ENCODE results near the gene VSIR.

The VSIR gene

GRCh38 chr10:71713135-71714030, 59.9 kb downstream of the VSIR start:
- DNase-seq (ENCODE audit: low read depth in 2 of 2): no peak

GRCh38 chr10:71712572-71713134, 60.7 kb downstream of the VSIR start:
- no peak for DNase-seq (ENCODE audit: low read depth in 2 of 2)

GRCh38 chr10:71712170-71712569, 61.1 kb downstream of the VSIR start:
- DNase-seq (ENCODE audit: low read depth in 2 of 2): no peak

GRCh38 chr10:71711052-71711623, 62.2 kb downstream of the VSIR start:
- DNase-seq (ENCODE audit: low read depth in 2 of 2): no peak

GRCh38 chr10:71710519-71710918, 62.8 kb downstream of the VSIR start:
- no peak for DNase-seq (ENCODE audit: low read depth in 2 of 2)

- DNase-seq (ENCODE audit: low read depth in 2 of 2): no peak
These were observed 64.1 kb downstream of the VSIR start for GRCh38 chr10:71708897-71709882.

GRCh38 chr10:71708301-71708703, 65.0 kb downstream of the VSIR start:
- peak in 1 of 2 donors; percentile 59 for DNase-seq (ENCODE audit: low read depth in 2 of 2)

GRCh38 chr10:71707240-71707789, 66.0 kb downstream of the VSIR start:
- DNase-seq (ENCODE audit: low read depth in 2 of 2): no peak

- no peak for DNase-seq (ENCODE audit: low read depth in 2 of 2)
These were observed 66.9 kb downstream of the VSIR start for GRCh38 chr10:71706216-71707121.

GRCh38 chr10:71705582-71705981, 67.7 kb downstream of the VSIR start:
- no peak for DNase-seq (ENCODE audit: low read depth in 2 of 2)

- DNase-seq (ENCODE audit: low read depth in 2 of 2): no peak
These were observed 68.5 kb downstream of the VSIR start for GRCh38 chr10:71704816-71705215.

- DNase-seq (ENCODE audit: low read depth in 2 of 2): no peak
These were observed 69.7 kb downstream of the VSIR start for GRCh38 chr10:71703577-71703976.

- DNase-seq (ENCODE audit: low read depth in 2 of 2): no peak
These were observed 71.7 kb downstream of the VSIR start for GRCh38 chr10:71701496-71702132.

GRCh38 chr10:71700731-71701368, 72.5 kb downstream of the VSIR start:
- DNase-seq (ENCODE audit: low read depth in 2 of 2): no peak

GRCh38 chr10:71698737-71699136, 74.6 kb downstream of the VSIR start:
- no peak for DNase-seq (ENCODE audit: low read depth in 2 of 2)

- no peak for DNase-seq (ENCODE audit: low read depth in 2 of 2)
These were observed 75.2 kb downstream of the VSIR start for GRCh38 chr10:71697938-71698709.
